Neuronal stem cell (in vitro differentiated cells): ENCODE data around the gene FXYD7.
A peak's percentile ranks its signal among the peaks of the same experiment; 100 is the strongest.

Experiments
- DNase-seq: peaks from one replicate; pipeline ENCODE4 v3.0.0-alpha.2; 2013; ENCODE audit warnings: low spot score
- H2AFZ ChIP-seq: one replicate; pipeline ENCODE4 v1.6.1; 2013; ENCODE audit warnings: mild to moderate bottlenecking, low read length, inconsistent platforms
- H2AK5ac ChIP-seq: 2 replicates; pipeline ENCODE4 v1.6.1; 2013; ENCODE audit warnings: low read depth, mild to moderate bottlenecking, inconsistent platforms, low read length, moderate library complexity, mixed read lengths
- H2BK120ac ChIP-seq: 2 replicates; pipeline ENCODE4 v1.6.1; 2013; ENCODE audit warnings: low read depth, mild to moderate bottlenecking, inconsistent platforms, low read length, moderate library complexity, mixed read lengths
- H2BK12ac ChIP-seq: one replicate; pipeline ENCODE4 v1.6.1; 2013; ENCODE audit warnings: low read length, inconsistent platforms
- H2BK15ac ChIP-seq: 2 replicates; pipeline ENCODE4 v1.6.1; 2013; ENCODE audit warnings: mild to moderate bottlenecking, low read length, inconsistent platforms, mixed read lengths
- H2BK5ac ChIP-seq: one replicate; pipeline ENCODE4 v1.6.1; 2013; ENCODE audit warnings: inconsistent platforms, mild to moderate bottlenecking, low read length, moderate library complexity
- H3K14ac ChIP-seq: one replicate; pipeline ENCODE4 v1.6.1; 2013; ENCODE audit warnings: low read length, inconsistent platforms
- H3K18ac ChIP-seq: 2 replicates; pipeline ENCODE4 v1.6.1; 2013; ENCODE audit warnings: low read length, inconsistent platforms
- H3K23ac ChIP-seq: 2 replicates; pipeline ENCODE4 v1.6.1; 2013; ENCODE audit warnings: low read depth, mild to moderate bottlenecking, mixed read lengths, low read length, inconsistent platforms; ENCODE audit not compliant: poor library complexity
- H3K27ac ChIP-seq: replicated peaks from 3 replicates; pipeline ENCODE4 v1.5.1; 2013; ENCODE audit warnings: low read length, inconsistent platforms
- H3K27me3 ChIP-seq, 3 experiments: 2 replicates each; pipeline ENCODE4 v1.6.1; 2013; ENCODE audit warnings: low read length in 3 of 3, mild to moderate bottlenecking in 2 of 3, inconsistent platforms in 1 of 3, low read depth in 1 of 3, mixed read lengths in 1 of 3, moderate library complexity in 1 of 3; ENCODE audit not compliant: control insufficient read depth in 3 of 3, insufficient read depth in 3 of 3
- H3K36me3 ChIP-seq, 2 donors: replicated peaks in 1 of 2; 2 replicates each; pipeline ENCODE4 v1.6.1; 2013; ENCODE audit warnings: low read length in 2 of 2; ENCODE audit not compliant: control insufficient read depth in 2 of 2, insufficient read depth in 2 of 2
- H3K4ac ChIP-seq: 2 replicates; pipeline ENCODE4 v1.6.1; 2013; ENCODE audit warnings: inconsistent platforms, mild to moderate bottlenecking, low read length, moderate library complexity
- H3K4me1 ChIP-seq, 2 donors: 1 replicate in 1 of 2; 2 replicates in 1 of 2; pipeline ENCODE4 v1.6.1; 2013; ENCODE audit warnings: low read length in 2 of 2, low read depth in 1 of 2; ENCODE audit not compliant: control insufficient read depth in 2 of 2, insufficient read depth in 1 of 2
- H3K4me2 ChIP-seq: one replicate; pipeline ENCODE4 v1.6.1; 2013; ENCODE audit warnings: mild to moderate bottlenecking, low read length, inconsistent platforms; ENCODE audit not compliant: insufficient read depth, poor library complexity, severe bottlenecking
- H3K4me3 ChIP-seq, 2 donors: 2 replicates each; pipeline ENCODE4 v1.5.1; 2013; ENCODE audit warnings: low read length in 2 of 2, mild to moderate bottlenecking in 2 of 2, inconsistent platforms in 1 of 2, moderate library complexity in 1 of 2
- H3K79me1 ChIP-seq: one replicate; pipeline ENCODE4 v1.6.1; 2013; ENCODE audit warnings: low read depth, mild to moderate bottlenecking, inconsistent platforms, low read length, moderate library complexity
- H3K9ac ChIP-seq: one replicate; pipeline ENCODE4 v1.6.1; 2013; ENCODE audit warnings: mild to moderate bottlenecking, low read depth, low read length, inconsistent platforms; ENCODE audit not compliant: poor library complexity
- H3K9me3 ChIP-seq, 2 donors: replicated peaks in 1 of 2; 2 replicates each; pipeline versions ENCODE3 to v1.6.1; 2013; ENCODE audit warnings: low read length in 2 of 2, mild to moderate bottlenecking in 2 of 2, inconsistent platforms in 1 of 2, low read depth in 1 of 2, mixed read lengths in 1 of 2, moderate library complexity in 1 of 2; ENCODE audit not compliant: control insufficient read depth in 2 of 2, insufficient read depth in 1 of 2
- H4K8ac ChIP-seq: one replicate; pipeline ENCODE4 v1.6.1; 2013; ENCODE audit warnings: low read depth, mild to moderate bottlenecking, inconsistent platforms, low read length, moderate library complexity
- H4K91ac ChIP-seq: one replicate; pipeline ENCODE4 v1.6.1; 2013; ENCODE audit warnings: low read length, low read depth, mild to moderate bottlenecking, inconsistent platforms; ENCODE audit not compliant: poor library complexity
- WGBS, 2 donors: extraction: QIAGEN DNeasy Blood & Tissue Kit; methylation state at CpG; one replicate each; pipeline ENCODE4 v1.1.7; 2013; ENCODE audit warnings: missing lambda C conversion rate in 2 of 2, mixed read lengths in 1 of 2; ENCODE audit not compliant: insufficient read length in 2 of 2, insufficient replicate concordance in 1 of 2; ENCODE audit errors: extremely low coverage in 2 of 2; 5-methylcytosine and 5-hydroxymethylcytosine counted together

Gene FXYD7

GRCh38 chr19:35116072-35116801 lies 26.8 kb upstream of the FXYD7 start:
- H3K27ac ChIP-seq: no peak overlapping the region

GRCh38 chr19:35117116-35117515 lies 25.9 kb upstream of the FXYD7 start:
- Histone ChIP-seq H3K4ac (no peak overlapping the region), H4K8ac (no peak overlapping the region), H3K14ac (no peak overlapping the region), H3K9ac (no peak overlapping the region), H3K18ac (peak overlapping the region; percentile 84), H2AK5ac (peak overlapping the region; percentile 25), H2BK15ac (no peak overlapping the region), H4K91ac (no peak overlapping the region), H2AFZ (no peak overlapping the region), H3K4me1 (peaks cover 0 to 11% of the 10 kb centered on the region in 2 donors), H3K4me2 (no peak overlapping the region), H3K23ac (no peak overlapping the region), H3K36me3 (no peaks in the 10 kb centered on the region), H3K79me1 (no peaks in the 10 kb centered on the region), H3K4me3 (no peak overlapping the region), H2BK12ac (no peak overlapping the region), H3K9me3 (no peaks in the 10 kb centered on the region), H3K27me3 (peaks cover 0 to 27% (median 0%) of the 10 kb centered on the region in 3 experiments), H2BK5ac (peak overlapping the region; percentile 55), H3K27ac (no peak overlapping the region), H2BK120ac (peak overlapping the region; percentile 24)
- DNase-seq: no peak
- WGBS, 2 donors: no CpG with 5 or more reads among the region's 8 CpGs

More at GRCh38 chr19:35116072-35116801, 26.8 kb upstream of the FXYD7 start:
- Histone ChIP-seq H3K79me1 (no peaks in the 10 kb centered on the region), H3K4me3 (no peak overlapping the region), H2AFZ (no peak overlapping the region), H3K4me2 (no peak overlapping the region), H3K4ac (no peak overlapping the region), H4K8ac (no peak overlapping the region), H2BK15ac (peak overlapping the region; percentile 77), H2BK5ac (peak overlapping the region; percentile 55), H3K36me3 (no peaks in the 10 kb centered on the region), H3K14ac (no peak overlapping the region), H2AK5ac (peak overlapping the region; percentile 68), H4K91ac (no peak overlapping the region), H3K18ac (peak overlapping the region; percentile 84), H3K27me3 (peaks cover 0 to 22% (median 0%) of the 10 kb centered on the region in 3 experiments), H3K23ac (no peak overlapping the region), H3K4me1 (peaks cover 0 to 11% of the 10 kb centered on the region in 2 donors), H3K9ac (no peak overlapping the region), H3K9me3 (no peaks in the 10 kb centered on the region), H2BK120ac (peak overlapping the region; percentile 24), H2BK12ac (no peak overlapping the region)
- DNase-seq: no peak
- no CpG with 5 or more reads among the region's 13 CpGs for WGBS, 2 donors

DNA sequence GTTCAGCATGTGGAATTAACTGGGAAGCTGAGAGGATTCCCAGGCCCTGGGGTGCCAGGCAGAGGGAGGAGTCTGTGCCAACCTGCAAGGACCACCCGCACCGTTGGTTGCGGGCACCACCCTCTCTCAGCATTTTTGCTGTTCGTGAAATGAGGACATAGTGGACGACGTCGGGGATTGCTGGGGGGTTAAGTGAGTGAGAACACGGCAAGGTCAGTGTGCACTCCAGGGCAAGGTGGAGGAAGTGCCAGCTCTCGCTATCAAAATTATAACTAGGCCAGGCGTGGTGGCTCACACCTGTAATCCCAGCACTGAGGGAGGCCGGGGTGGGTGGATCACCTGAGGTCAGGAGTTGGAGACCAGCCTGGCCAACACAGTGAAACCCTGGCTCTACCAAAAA lies 25.3 kb upstream of the FXYD7 start:
- Histone ChIP-seq H3K4ac (no peak overlapping the region), H3K9ac (no peak overlapping the region), H3K23ac (no peak overlapping the region), H3K27ac (no peak overlapping the region), H3K79me1 (no peaks in the 10 kb centered on the region), H2AFZ (no peak overlapping the region), H3K9me3 (no peaks in the 10 kb centered on the region), H2AK5ac (no peak overlapping the region), H3K14ac (no peak overlapping the region), H2BK120ac (no peak overlapping the region), H3K4me1 (peaks cover 2 to 14% of the 10 kb centered on the region in 2 donors), H3K18ac (peak overlapping the region; percentile 15), H4K91ac (no peak overlapping the region), H3K4me2 (no peak overlapping the region), H3K27me3 (peaks cover 0 to 31% (median 0%) of the 10 kb centered on the region in 3 experiments), H2BK12ac (no peak overlapping the region), H3K4me3 (no peak overlapping the region), H2BK15ac (no peak overlapping the region), H2BK5ac (no peak overlapping the region), H4K8ac (no peak overlapping the region), H3K36me3 (no peaks in the 10 kb centered on the region)
- DNase-seq: no peak
- no CpG with 5 or more reads among the region's 11 CpGs for WGBS, 2 donors

GRCh38 chr19:35118268-35119020 lies 24.6 kb upstream of the FXYD7 start:
- Histone ChIP-seq H3K27ac (no peak overlapping the region), H2BK5ac (no peak overlapping the region), H3K23ac (no peak overlapping the region), H2AK5ac (peak overlapping the region; percentile 47), H3K36me3 (no peaks in the 10 kb centered on the region), H2BK15ac (peak overlapping the region; percentile 46), H2BK120ac (no peak overlapping the region), H3K9me3 (no peaks in the 10 kb centered on the region), H2BK12ac (no peak overlapping the region), H3K18ac (peak overlapping the region; percentile 19), H3K4ac (no peak overlapping the region), H3K14ac (no peak overlapping the region), H4K91ac (no peak overlapping the region), H3K4me2 (no peak overlapping the region), H3K79me1 (no peaks in the 10 kb centered on the region), H2AFZ (no peak overlapping the region), H3K4me1 (peaks cover 5 to 21% of the 10 kb centered on the region in 2 donors), H3K9ac (no peak overlapping the region), H3K4me3 (no peak overlapping the region), H4K8ac (no peak overlapping the region), H3K27me3 (peaks cover 0 to 35% (median 0%) of the 10 kb centered on the region in 3 experiments)
- WGBS, 2 donors: no CpG with 5 or more reads among the region's 13 CpGs
- DNase-seq: no peak
